ENCODE data around the gene GTPBP1.

The GTPBP1 gene

GRCh38 chr22:38696606-38697424 lies 8.9 kb upstream of the GTPBP1 start:
- Histone ChIP-seq H3K4me3 (ENCODE audit: low read length) (no peak overlapping the region), H3K4me1 (ENCODE audit: insufficient read depth, low read length) (peaks cover 45% of the 10 kb centered on the region), H3K36me3 (ENCODE audit: insufficient read depth, low read length) (peaks cover 19% of the 10 kb centered on the region)

GRCh38 chr22:38697425-38698089 lies 8.2 kb upstream of the GTPBP1 start:
- Histone ChIP-seq H3K4me3 (ENCODE audit: low read length) (peak overlapping the region; percentile 98), H2AFZ (ENCODE audit: low read depth, low read length) (no peak overlapping the region), H3K9me3 (ENCODE audit: low read length) (no peaks in the 10 kb centered on the region), H3K4me1 (ENCODE audit: insufficient read depth, low read length) (peaks cover 40% of the 10 kb centered on the region), H3K36me3 (ENCODE audit: insufficient read depth, low read length) (peaks cover 19% of the 10 kb centered on the region), H3K27me3 (ENCODE audit: insufficient read depth, low read length) (no peaks in the 10 kb centered on the region)

More at GRCh38 chr22:38696606-38697424, 8.9 kb upstream of the GTPBP1 start:
- Histone ChIP-seq H3K9me3 (ENCODE audit: low read length) (no peaks in the 10 kb centered on the region), H3K27me3 (ENCODE audit: insufficient read depth, low read length) (no peaks in the 10 kb centered on the region), H2AFZ (ENCODE audit: low read depth, low read length) (no peak overlapping the region)

GRCh38 chr22:38698407-38699094 lies 7.2 kb upstream of the GTPBP1 start:
- peaks cover 40% of the 10 kb centered on the region for H3K4me1 ChIP-seq (ENCODE audit: insufficient read depth, low read length)
- H3K9me3 ChIP-seq (ENCODE audit: low read length), result no peaks in the 10 kb centered on the region
- peaks cover 19% of the 10 kb centered on the region for H3K36me3 ChIP-seq (ENCODE audit: insufficient read depth, low read length)
- H3K27me3 ChIP-seq (ENCODE audit: insufficient read depth, low read length), result no peaks in the 10 kb centered on the region
- H2AFZ ChIP-seq (ENCODE audit: low read depth, low read length), result no peak overlapping the region
- H3K4me3 ChIP-seq (ENCODE audit: low read length), result peak overlapping the region; percentile 98

GRCh38 chr22:38699143-38699542 lies 6.6 kb upstream of the GTPBP1 start:
- H3K9me3 ChIP-seq (ENCODE audit: low read length), result no peaks in the 10 kb centered on the region
- H3K36me3 ChIP-seq (ENCODE audit: insufficient read depth, low read length), result peaks cover 17% of the 10 kb centered on the region
- no peak overlapping the region for H2AFZ ChIP-seq (ENCODE audit: low read depth, low read length)
- peaks cover 40% of the 10 kb centered on the region for H3K4me1 ChIP-seq (ENCODE audit: insufficient read depth, low read length)
- H3K4me3 ChIP-seq (ENCODE audit: low read length), result peak overlapping the region; percentile 98
- H3K27me3 ChIP-seq (ENCODE audit: insufficient read depth, low read length), result no peaks in the 10 kb centered on the region

- H3K4me1 ChIP-seq (ENCODE audit: insufficient read depth, low read length), result peaks cover 45% of the 10 kb centered on the region
Observed at GRCh38 chr22:38699784-38700183, 6.0 kb upstream of the GTPBP1 start.

GRCh38 chr22:38700270-38700788 lies 5.4 kb upstream of the GTPBP1 start:
- Histone ChIP-seq H3K4me1 (ENCODE audit: insufficient read depth, low read length) (peaks cover 47% of the 10 kb centered on the region), H2AFZ (ENCODE audit: low read depth, low read length) (peak overlapping the region; percentile 83), H3K36me3 (ENCODE audit: insufficient read depth, low read length) (peaks cover 9% of the 10 kb centered on the region), H3K27me3 (ENCODE audit: insufficient read depth, low read length) (no peaks in the 10 kb centered on the region), H3K9me3 (ENCODE audit: low read length) (no peaks in the 10 kb centered on the region), H3K4me3 (ENCODE audit: low read length) (peak overlapping the region; percentile 98)

More at GRCh38 chr22:38699784-38700183, 6.0 kb upstream of the GTPBP1 start:
- no peaks in the 10 kb centered on the region for H3K27me3 ChIP-seq (ENCODE audit: insufficient read depth, low read length)
- peak overlapping the region; percentile 98 for H3K4me3 ChIP-seq (ENCODE audit: low read length)
- H2AFZ ChIP-seq (ENCODE audit: low read depth, low read length), result no peak overlapping the region
- H3K9me3 ChIP-seq (ENCODE audit: low read length), result no peaks in the 10 kb centered on the region
- peaks cover 14% of the 10 kb centered on the region for H3K36me3 ChIP-seq (ENCODE audit: insufficient read depth, low read length)

GRCh38 chr22:38700789-38701628 lies 4.7 kb upstream of the GTPBP1 start, which contains the start of gene JOSD1:
Gene JOSD1, minus strand, starts transcription at chr22:38700943. Its CDS starts 956 bp downstream, at chr22:38699987.
- Histone ChIP-seq H3K9me3 (ENCODE audit: low read length) (no peaks in the 10 kb centered on the region), H3K27me3 (ENCODE audit: insufficient read depth, low read length) (no peaks in the 10 kb centered on the region), H3K4me1 (ENCODE audit: insufficient read depth, low read length) (peaks cover 47% of the 10 kb centered on the region), H2AFZ (ENCODE audit: low read depth, low read length) (peak within 1 kb of the TSS; percentile 83), H3K36me3 (ENCODE audit: insufficient read depth, low read length) (peaks cover 9% of the 10 kb centered on the region), H3K4me3 (ENCODE audit: low read length) (peak within 1 kb of the TSS; percentile 98)

- H3K36me3 ChIP-seq (ENCODE audit: insufficient read depth, low read length), result peaks cover 5% of the 10 kb centered on the region
- peak overlapping the region; percentile 45 for H2AFZ ChIP-seq (ENCODE audit: low read depth, low read length)
- peak overlapping the region; percentile 48 for H3K4me3 ChIP-seq (ENCODE audit: low read length)
- peaks cover 30% of the 10 kb centered on the region for H3K4me1 ChIP-seq (ENCODE audit: insufficient read depth, low read length)
- H3K27me3 ChIP-seq (ENCODE audit: insufficient read depth, low read length), result no peaks in the 10 kb centered on the region
- no peaks in the 10 kb centered on the region for H3K9me3 ChIP-seq (ENCODE audit: low read length)
Observed at GRCh38 chr22:38704654-38705234, 1.0 kb upstream of the GTPBP1 start.

GRCh38 chr22:38706101-38706900 lies 557 bp downstream of the GTPBP1 start:
- peak overlapping the region; percentile 91 for H3K4me3 ChIP-seq (ENCODE audit: low read length)

GRCh38 chr22:38706901-38707195 lies 1.1 kb downstream of the GTPBP1 start:
- Histone ChIP-seq H3K4me3 (ENCODE audit: low read length) (peak overlapping the region; percentile 91), H3K27me3 (ENCODE audit: insufficient read depth, low read length) (no peaks in the 10 kb centered on the region), H3K36me3 (ENCODE audit: insufficient read depth, low read length) (peaks cover 19% of the 10 kb centered on the region), H3K9me3 (ENCODE audit: low read length) (no peaks in the 10 kb centered on the region), H3K4me1 (ENCODE audit: insufficient read depth, low read length) (peaks cover 23% of the 10 kb centered on the region), H2AFZ (ENCODE audit: low read depth, low read length) (no peak overlapping the region)

More at GRCh38 chr22:38706101-38706900, 557 bp downstream of the GTPBP1 start:
- no peak overlapping the region for H2AFZ ChIP-seq (ENCODE audit: low read depth, low read length)
- H3K27me3 ChIP-seq (ENCODE audit: insufficient read depth, low read length), result no peaks in the 10 kb centered on the region
- H3K4me1 ChIP-seq (ENCODE audit: insufficient read depth, low read length), result peaks cover 27% of the 10 kb centered on the region
- H3K36me3 ChIP-seq (ENCODE audit: insufficient read depth, low read length), result peaks cover 19% of the 10 kb centered on the region
- no peaks in the 10 kb centered on the region for H3K9me3 ChIP-seq (ENCODE audit: low read length)

GRCh38 chr22:38707346-38707745 lies 1.6 kb downstream of the GTPBP1 start:
- H3K36me3 ChIP-seq (ENCODE audit: insufficient read depth, low read length), result peaks cover 19% of the 10 kb centered on the region

More at GRCh38 chr22:38707346-38707745, 1.6 kb downstream of the GTPBP1 start:
- Histone ChIP-seq H3K27me3 (ENCODE audit: insufficient read depth, low read length) (no peaks in the 10 kb centered on the region), H3K4me3 (ENCODE audit: low read length) (peak overlapping the region; percentile 91), H2AFZ (ENCODE audit: low read depth, low read length) (no peak overlapping the region), H3K4me1 (ENCODE audit: insufficient read depth, low read length) (peaks cover 23% of the 10 kb centered on the region), H3K9me3 (ENCODE audit: low read length) (no peaks in the 10 kb centered on the region)

Measured in neuron (in vitro differentiated cells).